ENCODE data around the gene METTL2B. TPM values are rescaled to one million over a fixed set of nuclear protein-coding genes. Genes with fewer than 3 reads are reported as not detected.
"Not testable (repeated sequence)": the region's sequence is repeated elsewhere in the genome, so short reads cannot be mapped to it uniquely, and the experiment has no call there.

Gene METTL2B
- total RNA-seq, 1 donor from 2014 or later = 26.3 TPM

- DNase-seq (ENCODE audit: low spot score) = peak; percentile 28
- H3K4me3 Mint-ChIP-seq (ENCODE audit: unreplicated experiment); H3K27me3 Mint-ChIP-seq (ENCODE audit: low read depth); H3K9me3 Mint-ChIP-seq (ENCODE audit: low read depth); H3K36me3 Mint-ChIP-seq (ENCODE audit: low read depth); H3K27ac Mint-ChIP-seq (ENCODE audit: unreplicated experiment): not testable (repeated sequence)
- peaks cover 21% of the 10 kb centered on the region for H3K4me1 Mint-ChIP-seq (ENCODE audit: low read depth)
Measured at GRCh38 chr7:128529191-128529590, 52.6 kb downstream of the METTL2B start.

GRCh38 chr7:128530121-128530854 lies 53.7 kb downstream of the METTL2B start:
- peak overlapping the region; percentile 83 for H3K4me3 Mint-ChIP-seq (ENCODE audit: unreplicated experiment)
- peaks cover 29% of the 10 kb centered on the region for H3K4me1 Mint-ChIP-seq (ENCODE audit: low read depth)
- peak overlapping the region; percentile 89 for H3K27ac Mint-ChIP-seq (ENCODE audit: unreplicated experiment)
- H3K27me3 Mint-ChIP-seq (ENCODE audit: low read depth); H3K9me3 Mint-ChIP-seq (ENCODE audit: low read depth); H3K36me3 Mint-ChIP-seq (ENCODE audit: low read depth): not testable (repeated sequence)
- peak; percentile 56 for DNase-seq (ENCODE audit: low spot score)

GRCh38 chr7:128530855-128531104 lies 54.2 kb downstream of the METTL2B start:
- no peak for DNase-seq (ENCODE audit: low spot score)

GRCh38 chr7:128531105-128531954 lies 54.8 kb downstream of the METTL2B start:
- H3K27me3 Mint-ChIP-seq (ENCODE audit: low read depth); H3K9me3 Mint-ChIP-seq (ENCODE audit: low read depth); H3K36me3 Mint-ChIP-seq (ENCODE audit: low read depth): not testable (repeated sequence)
- peak; percentile 72 for DNase-seq (ENCODE audit: low spot score)
- peak overlapping the region; percentile 87 for H3K4me3 Mint-ChIP-seq (ENCODE audit: unreplicated experiment)
- peaks cover 34% of the 10 kb centered on the region for H3K4me1 Mint-ChIP-seq (ENCODE audit: low read depth)
- H3K27ac Mint-ChIP-seq (ENCODE audit: unreplicated experiment) = peak overlapping the region; percentile 61

More at GRCh38 chr7:128530855-128531104, 54.2 kb downstream of the METTL2B start:
- TF ChIP-seq CTCF (IDR thresholded peaks at IDR 0.05) = no peak
- H3K27me3 Mint-ChIP-seq (ENCODE audit: low read depth) = no peaks in the 10 kb centered on the region
- no peak overlapping the region for H3K27ac Mint-ChIP-seq (ENCODE audit: unreplicated experiment)
- H3K4me1 Mint-ChIP-seq (ENCODE audit: low read depth) = peaks cover 34% of the 10 kb centered on the region
- H3K36me3 Mint-ChIP-seq (ENCODE audit: low read depth) = peaks cover 9% of the 10 kb centered on the region
- H3K4me3 Mint-ChIP-seq (ENCODE audit: unreplicated experiment) = peak overlapping the region; percentile 44
- no peaks in the 10 kb centered on the region for H3K9me3 Mint-ChIP-seq (ENCODE audit: low read depth)

- DNase-seq (ENCODE audit: low spot score) = peak; percentile 70
- peak overlapping the region; percentile 90 for H3K27ac Mint-ChIP-seq (ENCODE audit: unreplicated experiment)
- H3K4me3 Mint-ChIP-seq (ENCODE audit: unreplicated experiment) = peak overlapping the region; percentile 87
- H3K9me3 Mint-ChIP-seq (ENCODE audit: low read depth); H3K36me3 Mint-ChIP-seq (ENCODE audit: low read depth); H3K27me3 Mint-ChIP-seq (ENCODE audit: low read depth): not testable (repeated sequence)
- H3K4me1 Mint-ChIP-seq (ENCODE audit: low read depth) = peaks cover 40% of the 10 kb centered on the region
Measured at GRCh38 chr7:128531955-128532478, 55.5 kb downstream of the METTL2B start.

- H3K4me3 Mint-ChIP-seq (ENCODE audit: unreplicated experiment) = peak overlapping the region; percentile 87
- DNase-seq (ENCODE audit: low spot score); H3K27me3 Mint-ChIP-seq (ENCODE audit: low read depth); H3K36me3 Mint-ChIP-seq (ENCODE audit: low read depth); H3K9me3 Mint-ChIP-seq (ENCODE audit: low read depth): not testable (repeated sequence)
- H3K4me1 Mint-ChIP-seq (ENCODE audit: low read depth) = peaks cover 49% of the 10 kb centered on the region
- peak overlapping the region; percentile 90 for H3K27ac Mint-ChIP-seq (ENCODE audit: unreplicated experiment)
Measured at GRCh38 chr7:128532956-128533355, 56.4 kb downstream of the METTL2B start.

GRCh38 chr7:128537410-128537809 lies 60.9 kb downstream of the METTL2B start:
- peaks cover 12% of the 10 kb centered on the region for H3K36me3 Mint-ChIP-seq (ENCODE audit: low read depth)
- not testable (repeated sequence) for H3K9me3 Mint-ChIP-seq (ENCODE audit: low read depth); H3K27me3 Mint-ChIP-seq (ENCODE audit: low read depth); H3K4me3 Mint-ChIP-seq (ENCODE audit: unreplicated experiment); DNase-seq (ENCODE audit: low spot score)
- TF ChIP-seq CTCF (IDR thresholded peaks at IDR 0.05) = peak; percentile 79
- H3K4me1 Mint-ChIP-seq (ENCODE audit: low read depth) = peaks cover 49% of the 10 kb centered on the region
- H3K27ac Mint-ChIP-seq (ENCODE audit: unreplicated experiment) = peak overlapping the region; percentile 79

GRCh38 chr7:128542530-128542929 lies 66.0 kb downstream of the METTL2B start:
- Mint-ChIP-seq H3K4me1 (ENCODE audit: low read depth) (peaks cover 12% of the 10 kb centered on the region), H3K36me3 (ENCODE audit: low read depth) (peaks cover 14% of the 10 kb centered on the region)
- H3K4me3 Mint-ChIP-seq (ENCODE audit: unreplicated experiment); DNase-seq (ENCODE audit: low spot score); H3K27ac Mint-ChIP-seq (ENCODE audit: unreplicated experiment); H3K27me3 Mint-ChIP-seq (ENCODE audit: low read depth); H3K9me3 Mint-ChIP-seq (ENCODE audit: low read depth): not testable (repeated sequence)

GRCh38 chr7:128543300-128543699 lies 66.8 kb downstream of the METTL2B start:
- H3K4me3 Mint-ChIP-seq (ENCODE audit: unreplicated experiment); H3K4me1 Mint-ChIP-seq (ENCODE audit: low read depth); H3K27me3 Mint-ChIP-seq (ENCODE audit: low read depth); H3K9me3 Mint-ChIP-seq (ENCODE audit: low read depth); DNase-seq (ENCODE audit: low spot score); H3K27ac Mint-ChIP-seq (ENCODE audit: unreplicated experiment): not testable (repeated sequence)
- peaks cover 16% of the 10 kb centered on the region for H3K36me3 Mint-ChIP-seq (ENCODE audit: low read depth)

GRCh38 chr7:128546319-128546851 lies 69.8 kb downstream of the METTL2B start:
- not testable (repeated sequence) for H3K4me1 Mint-ChIP-seq (ENCODE audit: low read depth); H3K4me3 Mint-ChIP-seq (ENCODE audit: unreplicated experiment); DNase-seq (ENCODE audit: low spot score); H3K27me3 Mint-ChIP-seq (ENCODE audit: low read depth); H3K9me3 Mint-ChIP-seq (ENCODE audit: low read depth); H3K27ac Mint-ChIP-seq (ENCODE audit: unreplicated experiment)
- peaks cover 12% of the 10 kb centered on the region for H3K36me3 Mint-ChIP-seq (ENCODE audit: low read depth)
